GM12878 (cell line): ENCODE data around the gene SLC25A30. TPM values are rescaled to one million over a fixed set of nuclear protein-coding genes. Genes with fewer than 3 reads are reported as not detected.
A peak's percentile ranks its signal among the peaks of the same experiment; 100 is the strongest.

Experiments
- ATF2 ChIP-seq: IDR thresholded peaks from 2 replicates; pipeline ENCODE4 v1.6.1; 2012; ENCODE audit warnings: low read length, inconsistent platforms
- BACH1 ChIP-seq: fragments of 450-650 bp; IDR thresholded peaks from 2 replicates; pipeline ENCODE4 v1.6.1; 2017; ENCODE audit warnings: mild to moderate bottlenecking, borderline replicate concordance
- CHD1 ChIP-seq: IDR thresholded peaks from 2 replicates; pipeline ENCODE4 v1.6.1; 2012; ENCODE audit warnings: low read depth, low read length, improper control_type of control experiment
- E2F4 ChIP-seq: IDR thresholded peaks from 2 replicates; pipeline ENCODE4 v1.6.1; 2012; ENCODE audit warnings: low read depth, low read length, improper control_type of control experiment
- IKZF1 ChIP-seq: fragments of 450-650 bp; conservative IDR thresholded peaks from 2 replicates; pipeline ENCODE4 v1.6.1; 2017; ENCODE audit warnings: antibody characterized with exemption, mild to moderate bottlenecking
- KDM1A ChIP-seq: fragments of 200-600 bp; sonication (generic); IDR thresholded peaks from 2 replicates; pipeline ENCODE4 v1.6.1; 2016; ENCODE audit warnings: borderline replicate concordance
- NR2C1 ChIP-seq: fragments of 450-650 bp; IDR thresholded peaks from 2 replicates; pipeline ENCODE4 v1.6.1; 2017; ENCODE audit warnings: antibody characterized with exemption, mild to moderate bottlenecking, moderate library complexity
- PAX5 ChIP-seq: IDR thresholded peaks from 2 replicates; pipeline ENCODE4 v1.6.1; 2011; ENCODE audit warnings: low read depth, low read length, borderline replicate concordance
- PBX3 ChIP-seq: IDR thresholded peaks from 2 replicates; pipeline ENCODE4 v1.6.1; 2011; ENCODE audit warnings: mild to moderate bottlenecking, low read depth, low read length, moderate library complexity; ENCODE audit not compliant: insufficient replicate concordance
- RBBP5 ChIP-seq: fragments of 200-600 bp; sonication (generic); conservative IDR thresholded peaks from 2 replicates; pipeline ENCODE4 v1.6.1; 2016
- RFX5 ChIP-seq: IDR thresholded peaks from 2 replicates; pipeline ENCODE4 v1.6.1; 2011; ENCODE audit warnings: low read depth, low read length, improper control_type of control experiment
- SUZ12 ChIP-seq: fragments of 200-600 bp; sonication (generic); IDR thresholded peaks from one replicate; pipeline ENCODE4 v1.6.1; 2018; ENCODE audit warnings: antibody characterized with exemption, mild to moderate bottlenecking; ENCODE audit not compliant: unreplicated experiment
- TCF12 ChIP-seq: IDR thresholded peaks from 2 replicates; pipeline ENCODE4 v1.6.1; 2011; ENCODE audit warnings: low read depth, mild to moderate bottlenecking, low read length
- TCF3 ChIP-seq: IDR thresholded peaks from 2 replicates; pipeline ENCODE4 v1.6.1; 2012; ENCODE audit warnings: low read depth, mild to moderate bottlenecking, low read length, borderline replicate concordance; ENCODE audit not compliant: insufficient read depth
- USF2 ChIP-seq: IDR thresholded peaks from 2 replicates; pipeline ENCODE4 v1.6.1; 2011; ENCODE audit warnings: low read depth, low read length, improper control_type of control experiment, borderline replicate concordance
- ZZZ3 ChIP-seq: IDR thresholded peaks from 2 replicates; pipeline ENCODE4 v1.6.1; 2011; ENCODE audit warnings: low read depth; ENCODE audit not compliant: control insufficient read depth, insufficient read length
- polyA plus RNA-seq, 11 experiments: library from polyadenylated mRNA; depleted of rRNA in 4 of 11; unstranded in 6 of 11; stranded (reverse) in 5 of 11; fragments of >200 nt; fragmentation: Nextera tagmentation in 4 of 11; fragmentation: Illumina TruSeq in 1 of 11; extraction: Ambion mirVana in 4 of 11; extraction: Trizol in 1 of 11; gene quantifications; 1 replicate in 1 of 11; 2 replicates in 10 of 11; pipeline versions ENCODE4 v1.2.1 to v1.2.3, GENCODE V29; 2011 to 2016; ENCODE audit warnings: inconsistent platforms in 2 of 11, missing spikeins in 2 of 11, low read depth in 1 of 11
- total RNA-seq, 4 experiments: library from RNA; depleted of rRNA in 3 of 4; stranded (reverse); fragments of >200 nt in 3 of 4; fragmentation: Illumina TruSeq in 1 of 4; extraction: Trizol in 1 of 4; gene quantifications; 2 replicates each; pipeline versions ENCODE4 v1.2.1 to v1.2.3, GENCODE V29; 2013 to 2021
- TF ChIP-seq, protein P1 (sequence below): fragments of 450-650 bp; IDR thresholded peaks from 2 replicates; pipeline ENCODE4 v1.6.1; 2017; ENCODE audit warnings: mild to moderate bottlenecking, moderate library complexity
- TF ChIP-seq, protein P2 (sequence below): fragments of 450-650 bp; IDR thresholded peaks from 2 replicates; pipeline ENCODE4 v1.6.1; 2017; ENCODE audit warnings: mild to moderate bottlenecking

The SLC25A30 gene
- total and polyA plus RNA-seq, 10 of the 15 experiments (the other 5 are each of a cell fraction or from before 2014, with no cell fraction given): 2.4 to 18.0 (median 8.9) TPM

DNA sequence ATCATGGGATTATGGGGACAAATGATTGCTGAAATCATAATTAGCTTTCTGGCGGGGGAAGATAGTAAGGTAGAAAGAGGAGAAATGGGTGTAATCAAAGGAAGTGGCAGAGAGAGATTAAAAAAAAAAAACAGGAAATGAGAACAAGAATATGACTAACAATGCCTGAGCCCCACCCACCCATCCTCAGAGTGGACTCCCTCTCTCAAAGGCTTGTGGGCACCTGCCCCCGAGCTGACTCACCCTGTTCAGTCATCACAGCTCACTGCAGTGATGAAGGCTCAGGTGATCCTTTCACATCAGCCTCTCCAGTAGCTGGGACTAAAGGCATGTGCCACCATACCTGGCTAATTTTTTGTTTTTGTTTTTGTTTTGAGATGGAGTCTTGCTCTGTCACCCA, 50.8 kb downstream of the SLC25A30 start (continued):
- TF ChIP-seq, protein P1, sequence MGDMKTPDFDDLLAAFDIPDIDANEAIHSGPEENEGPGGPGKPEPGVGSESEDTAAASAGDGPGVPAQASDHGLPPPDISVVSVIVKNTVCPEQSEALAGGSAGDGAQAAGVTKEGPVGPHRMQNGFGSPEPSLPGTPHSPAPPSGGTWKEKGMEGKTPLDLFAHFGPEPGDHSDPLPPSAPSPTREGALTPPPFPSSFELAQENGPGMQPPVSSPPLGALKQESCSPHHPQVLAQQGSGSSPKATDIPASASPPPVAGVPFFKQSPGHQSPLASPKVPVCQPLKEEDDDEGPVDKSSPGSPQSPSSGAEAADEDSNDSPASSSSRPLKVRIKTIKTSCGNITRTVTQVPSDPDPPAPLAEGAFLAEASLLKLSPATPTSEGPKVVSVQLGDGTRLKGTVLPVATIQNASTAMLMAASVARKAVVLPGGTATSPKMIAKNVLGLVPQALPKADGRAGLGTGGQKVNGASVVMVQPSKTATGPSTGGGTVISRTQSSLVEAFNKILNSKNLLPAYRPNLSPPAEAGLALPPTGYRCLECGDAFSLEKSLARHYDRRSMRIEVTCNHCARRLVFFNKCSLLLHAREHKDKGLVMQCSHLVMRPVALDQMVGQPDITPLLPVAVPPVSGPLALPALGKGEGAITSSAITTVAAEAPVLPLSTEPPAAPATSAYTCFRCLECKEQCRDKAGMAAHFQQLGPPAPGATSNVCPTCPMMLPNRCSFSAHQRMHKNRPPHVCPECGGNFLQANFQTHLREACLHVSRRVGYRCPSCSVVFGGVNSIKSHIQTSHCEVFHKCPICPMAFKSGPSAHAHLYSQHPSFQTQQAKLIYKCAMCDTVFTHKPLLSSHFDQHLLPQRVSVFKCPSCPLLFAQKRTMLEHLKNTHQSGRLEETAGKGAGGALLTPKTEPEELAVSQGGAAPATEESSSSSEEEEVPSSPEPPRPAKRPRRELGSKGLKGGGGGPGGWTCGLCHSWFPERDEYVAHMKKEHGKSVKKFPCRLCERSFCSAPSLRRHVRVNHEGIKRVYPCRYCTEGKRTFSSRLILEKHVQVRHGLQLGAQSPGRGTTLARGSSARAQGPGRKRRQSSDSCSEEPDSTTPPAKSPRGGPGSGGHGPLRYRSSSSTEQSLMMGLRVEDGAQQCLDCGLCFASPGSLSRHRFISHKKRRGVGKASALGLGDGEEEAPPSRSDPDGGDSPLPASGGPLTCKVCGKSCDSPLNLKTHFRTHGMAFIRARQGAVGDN: no peak
- TF ChIP-seq CHD1: no peak
- TF ChIP-seq PBX3: no peak
- TF ChIP-seq ATF2: peak; percentile 43; the same call in 1 of the 2 replicates
- no peak for TF ChIP-seq RFX5
- TF ChIP-seq KDM1A: no peak
- no peak for TF ChIP-seq NR2C1
- TF ChIP-seq USF2: no peak
- TF ChIP-seq IKZF1: no peak
- TF ChIP-seq ZZZ3: no peak
- TF ChIP-seq E2F4: no peak
- TF ChIP-seq BACH1: peak; percentile 49; the same call in 1 of the 2 replicates
- no peak for TF ChIP-seq RBBP5
- TF ChIP-seq, protein P2, sequence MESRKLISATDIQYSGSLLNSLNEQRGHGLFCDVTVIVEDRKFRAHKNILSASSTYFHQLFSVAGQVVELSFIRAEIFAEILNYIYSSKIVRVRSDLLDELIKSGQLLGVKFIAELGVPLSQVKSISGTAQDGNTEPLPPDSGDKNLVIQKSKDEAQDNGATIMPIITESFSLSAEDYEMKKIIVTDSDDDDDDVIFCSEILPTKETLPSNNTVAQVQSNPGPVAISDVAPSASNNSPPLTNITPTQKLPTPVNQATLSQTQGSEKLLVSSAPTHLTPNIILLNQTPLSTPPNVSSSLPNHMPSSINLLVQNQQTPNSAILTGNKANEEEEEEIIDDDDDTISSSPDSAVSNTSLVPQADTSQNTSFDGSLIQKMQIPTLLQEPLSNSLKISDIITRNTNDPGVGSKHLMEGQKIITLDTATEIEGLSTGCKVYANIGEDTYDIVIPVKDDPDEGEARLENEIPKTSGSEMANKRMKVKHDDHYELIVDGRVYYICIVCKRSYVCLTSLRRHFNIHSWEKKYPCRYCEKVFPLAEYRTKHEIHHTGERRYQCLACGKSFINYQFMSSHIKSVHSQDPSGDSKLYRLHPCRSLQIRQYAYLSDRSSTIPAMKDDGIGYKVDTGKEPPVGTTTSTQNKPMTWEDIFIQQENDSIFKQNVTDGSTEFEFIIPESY: no peak
- peak; percentile 48; the same call in 1 of the 2 replicates for TF ChIP-seq TCF3
- no peak for TF ChIP-seq SUZ12
- TF ChIP-seq TCF12: 0 out of 2 replicates have a peak, but pooled peaks have one; percentile 55
- peak; percentile 74; the same call in 1 of the 2 replicates for TF ChIP-seq PAX5
